ENCODE data around the gene FNBP1L.

FNBP1L gene

GRCh38 chr1:93593854-93594602, 146.1 kb downstream of the FNBP1L start:
- H3K4me1 ChIP-seq (ENCODE audit: low read length), result no peaks in the 10 kb centered on the region
- H3K79me2 ChIP-seq (ENCODE audit: low read length), result no peaks in the 10 kb centered on the region
- H3K36me3 ChIP-seq (replicated peaks; ENCODE audit: insufficient read depth, low read length), result no peaks in the 10 kb centered on the region

GRCh38 chr1:93594603-93594880, 146.6 kb downstream of the FNBP1L start:
- Histone ChIP-seq H4K20me1 (ENCODE audit: insufficient read depth, low read length) (no peaks in the 10 kb centered on the region), H3F3A (ENCODE audit: insufficient read depth, low read length) (no peaks in the 10 kb centered on the region), H3K9ac (ENCODE audit: low read length) (no peak overlapping the region), H3K36me3 (replicated peaks; ENCODE audit: insufficient read depth, low read length) (no peaks in the 10 kb centered on the region), H3K4me3 (ENCODE audit: low read length) (no peak overlapping the region), H3K9me2 (replicated peaks; ENCODE audit: insufficient read depth, low read length) (no peaks in the 10 kb centered on the region), H3K27ac (ENCODE audit: low read length) (no peak overlapping the region), H3K4me2 (ENCODE audit: low read depth, low read length) (no peak overlapping the region), H2AFZ (ENCODE audit: low read length) (no peak overlapping the region), H3K27me3 (replicated peaks; ENCODE audit: insufficient read depth, low read length) (no peaks in the 10 kb centered on the region), H3K9me3 (replicated peaks; ENCODE audit: insufficient read depth, low read length) (no peaks in the 10 kb centered on the region), H3K79me2 (ENCODE audit: low read length) (no peaks in the 10 kb centered on the region), H3K4me1 (ENCODE audit: low read length) (no peaks in the 10 kb centered on the region)
- DNase-seq, result no peak
- TF ChIP-seq, protein P1, sequence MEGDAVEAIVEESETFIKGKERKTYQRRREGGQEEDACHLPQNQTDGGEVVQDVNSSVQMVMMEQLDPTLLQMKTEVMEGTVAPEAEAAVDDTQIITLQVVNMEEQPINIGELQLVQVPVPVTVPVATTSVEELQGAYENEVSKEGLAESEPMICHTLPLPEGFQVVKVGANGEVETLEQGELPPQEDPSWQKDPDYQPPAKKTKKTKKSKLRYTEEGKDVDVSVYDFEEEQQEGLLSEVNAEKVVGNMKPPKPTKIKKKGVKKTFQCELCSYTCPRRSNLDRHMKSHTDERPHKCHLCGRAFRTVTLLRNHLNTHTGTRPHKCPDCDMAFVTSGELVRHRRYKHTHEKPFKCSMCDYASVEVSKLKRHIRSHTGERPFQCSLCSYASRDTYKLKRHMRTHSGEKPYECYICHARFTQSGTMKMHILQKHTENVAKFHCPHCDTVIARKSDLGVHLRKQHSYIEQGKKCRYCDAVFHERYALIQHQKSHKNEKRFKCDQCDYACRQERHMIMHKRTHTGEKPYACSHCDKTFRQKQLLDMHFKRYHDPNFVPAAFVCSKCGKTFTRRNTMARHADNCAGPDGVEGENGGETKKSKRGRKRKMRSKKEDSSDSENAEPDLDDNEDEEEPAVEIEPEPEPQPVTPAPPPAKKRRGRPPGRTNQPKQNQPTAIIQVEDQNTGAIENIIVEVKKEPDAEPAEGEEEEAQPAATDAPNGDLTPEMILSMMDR (IDR thresholded peaks at IDR 0.05; ENCODE audit: low read length), result no peak
- no peak for TF ChIP-seq EZH2phosphoT487 (IDR thresholded peaks at IDR 0.05; ENCODE audit: low read length)
- TF ChIP-seq EZH2 (optimal IDR thresholded peaks at IDR 0.05; ENCODE audit: low read depth, low read length), result no peak

More at GRCh38 chr1:93593854-93594602, 146.1 kb downstream of the FNBP1L start:
- no peaks in the 10 kb centered on the region for H3K9me2 ChIP-seq (replicated peaks; ENCODE audit: insufficient read depth, low read length)
- no peaks in the 10 kb centered on the region for H3K9me3 ChIP-seq (replicated peaks; ENCODE audit: insufficient read depth, low read length)
- H3K27me3 ChIP-seq (replicated peaks; ENCODE audit: insufficient read depth, low read length), result no peaks in the 10 kb centered on the region
- no peak overlapping the region for H3K9ac ChIP-seq (ENCODE audit: low read length)
- no peaks in the 10 kb centered on the region for H3F3A ChIP-seq (ENCODE audit: insufficient read depth, low read length)
- no peak overlapping the region for H3K27ac ChIP-seq (ENCODE audit: low read length)
- no peak for TF ChIP-seq EZH2phosphoT487 (IDR thresholded peaks at IDR 0.05; ENCODE audit: low read length)
- TF ChIP-seq EZH2 (optimal IDR thresholded peaks at IDR 0.05; ENCODE audit: low read depth, low read length), result no peak
- TF ChIP-seq, protein P1 (IDR thresholded peaks at IDR 0.05; ENCODE audit: low read length), result no peak
- H4K20me1 ChIP-seq (ENCODE audit: insufficient read depth, low read length), result no peaks in the 10 kb centered on the region
- H3K4me3 ChIP-seq (ENCODE audit: low read length), result no peak overlapping the region
- H2AFZ ChIP-seq (ENCODE audit: low read length), result no peak overlapping the region
- no peak overlapping the region for H3K4me2 ChIP-seq (ENCODE audit: low read depth, low read length)
- no peak for DNase-seq

DNA sequence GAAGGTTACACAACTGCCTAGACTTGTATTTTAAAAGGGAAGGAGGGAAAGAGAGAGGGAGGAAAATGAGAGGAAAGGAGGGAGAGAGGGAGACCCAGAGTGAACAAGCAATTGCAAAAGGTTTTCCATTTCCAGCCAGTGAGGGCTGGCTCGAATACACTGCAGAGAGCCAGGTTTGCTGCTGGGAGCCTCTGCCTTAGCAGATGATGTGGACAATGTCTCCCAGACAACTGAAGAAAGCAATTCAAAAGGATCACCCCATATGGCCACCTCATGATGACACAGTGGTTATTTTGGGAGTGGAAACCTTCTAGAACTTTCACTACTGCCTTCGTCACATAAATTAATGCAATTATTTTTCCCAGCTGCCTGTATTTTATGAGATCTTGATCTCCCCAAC, 147.3 kb downstream of the FNBP1L start:
- Histone ChIP-seq H3K9me2 (replicated peaks; ENCODE audit: insufficient read depth, low read length) (no peaks in the 10 kb centered on the region), H3K4me3 (ENCODE audit: low read length) (no peak overlapping the region), H3K36me3 (replicated peaks; ENCODE audit: insufficient read depth, low read length) (no peaks in the 10 kb centered on the region), H4K20me1 (ENCODE audit: insufficient read depth, low read length) (no peaks in the 10 kb centered on the region), H3K27ac (ENCODE audit: low read length) (no peak overlapping the region), H3K4me1 (ENCODE audit: low read length) (no peaks in the 10 kb centered on the region), H3K9ac (ENCODE audit: low read length) (no peak overlapping the region), H3K79me2 (ENCODE audit: low read length) (no peaks in the 10 kb centered on the region), H2AFZ (ENCODE audit: low read length) (no peak overlapping the region), H3K4me2 (ENCODE audit: low read depth, low read length) (no peak overlapping the region), H3F3A (ENCODE audit: insufficient read depth, low read length) (no peaks in the 10 kb centered on the region), H3K9me3 (replicated peaks; ENCODE audit: insufficient read depth, low read length) (no peaks in the 10 kb centered on the region), H3K27me3 (replicated peaks; ENCODE audit: insufficient read depth, low read length) (no peaks in the 10 kb centered on the region)
- TF ChIP-seq EZH2phosphoT487 (IDR thresholded peaks at IDR 0.05; ENCODE audit: low read length), result no peak
- TF ChIP-seq, protein P1 (IDR thresholded peaks at IDR 0.05; ENCODE audit: low read length), result no peak
- TF ChIP-seq EZH2 (optimal IDR thresholded peaks at IDR 0.05; ENCODE audit: low read depth, low read length), result no peak
- DNase-seq, result no peak

Measured in MM.1S (cell line).